GM23248 (cell line): ENCODE results near the gene ALDH3B2. TPM values are rescaled to one million over a fixed set of nuclear protein-coding genes. Genes with fewer than 3 reads are reported as not detected.
"Not testable (repeated sequence)": the region's sequence is repeated elsewhere in the genome, so short reads cannot be mapped to it uniquely, and the experiment has no call there.

Source experiments
- DNase-seq: peaks from one replicate; pipeline ENCODE4 v3.0.0-alpha.2; 2015
- H2AFZ ChIP-seq: fragments of 200-600 bp; sonication (generic); 2 replicates; pipeline ENCODE4 v1.6.1; 2016; ENCODE audit warnings: antibody characterized with exemption
- H3F3A ChIP-seq: fragments of 200-600 bp; sonication (generic); 2 replicates; pipeline ENCODE4 v1.6.1; 2016; ENCODE audit warnings: mild to moderate bottlenecking, antibody characterized with exemption, mixed run types; ENCODE audit not compliant: insufficient read depth
- H3K27ac ChIP-seq: fragments of 200-600 bp; sonication (generic); 2 replicates; pipeline ENCODE4 v1.5.1; 2016; ENCODE audit warnings: mild to moderate bottlenecking
- H3K27me3 ChIP-seq: fragments of 200-600 bp; sonication (generic); replicated peaks from 2 replicates; pipeline ENCODE4 v1.6.1; 2016; ENCODE audit warnings: mild to moderate bottlenecking; ENCODE audit not compliant: insufficient read depth
- H3K36me3 ChIP-seq: fragments of 200-600 bp; sonication (generic); 2 replicates; pipeline ENCODE4 v1.6.1; 2016; ENCODE audit warnings: low read depth, mild to moderate bottlenecking
- H3K4me1 ChIP-seq: fragments of 200-600 bp; sonication (generic); 2 replicates; pipeline ENCODE4 v1.6.1; 2016; ENCODE audit warnings: mild to moderate bottlenecking; ENCODE audit not compliant: insufficient read depth
- H3K4me2 ChIP-seq: fragments of 200-600 bp; sonication (generic); one replicate; pipeline ENCODE4 v1.6.1; 2016; ENCODE audit warnings: mild to moderate bottlenecking; ENCODE audit not compliant: unreplicated experiment
- H3K4me3 ChIP-seq: fragments of 200-600 bp; sonication (generic); 2 replicates; pipeline ENCODE4 v1.5.1; 2016; ENCODE audit warnings: mild to moderate bottlenecking
- H3K79me2 ChIP-seq: fragments of 200-600 bp; sonication (generic); 2 replicates; pipeline ENCODE4 v1.6.1; 2016; ENCODE audit warnings: mild to moderate bottlenecking; ENCODE audit not compliant: insufficient read depth
- H3K9ac ChIP-seq: fragments of 200-600 bp; sonication (generic); 2 replicates; pipeline ENCODE4 v1.6.1; 2016; ENCODE audit warnings: mild to moderate bottlenecking
- H3K9me2 ChIP-seq: fragments of 200-600 bp; sonication (generic); 2 replicates; pipeline ENCODE4 v1.6.1; 2016; ENCODE audit warnings: mixed run types, mild to moderate bottlenecking, moderate library complexity; ENCODE audit not compliant: insufficient read depth
- H3K9me3 ChIP-seq: fragments of 200-600 bp; sonication (generic); one replicate; pipeline ENCODE4 v1.6.1; 2017; ENCODE audit warnings: low read depth
- H4K20me1 ChIP-seq: fragments of 200-600 bp; sonication (generic); 2 replicates; pipeline ENCODE4 v1.6.0; 2016; ENCODE audit not compliant: insufficient read depth
- EZH2 ChIP-seq: fragments of 200-600 bp; sonication (generic); IDR thresholded peaks from 2 replicates; pipeline ENCODE4 v1.6.1; 2018; ENCODE audit warnings: antibody characterized with exemption, mild to moderate bottlenecking; ENCODE audit not compliant: insufficient read depth, poor library complexity, severe bottlenecking
- EZH2phosphoT487 ChIP-seq: fragments of 200-600 bp; sonication (generic); IDR thresholded peaks from 2 replicates; pipeline ENCODE4 v1.6.1; 2018; ENCODE audit warnings: antibody characterized with exemption, moderate library complexity, mild to moderate bottlenecking, low read depth; ENCODE audit not compliant: insufficient read depth
- WGBS, 2 experiments: methylation state at CpG; one replicate each; pipeline ENCODE4 v1.1.6; 2015 to 2017; ENCODE audit warnings: low lambda C conversion rate in 2 of 2, low coverage in 1 of 2; ENCODE audit errors: missing lambda C conversion rate in 2 of 2; 5-methylcytosine and 5-hydroxymethylcytosine counted together
- in situ Hi-C: fragments of 300-500 bp; cut with MboI; formaldehyde crosslinking; loops from 2 replicates; pipeline ENCODE4 v1.15.0; 2020
- polyA plus RNA-seq: library from polyadenylated mRNA; unstranded; fragments of >200 nt; fragmentation: Nextera tagmentation; extraction: Ambion mirVana; gene quantifications from 2 replicates; pipeline ENCODE4 v1.2.1, GENCODE V29; 2016
- total RNA-seq: library from RNA; depleted of rRNA; stranded (reverse); fragments of >200 nt; shearing (Covaris generic); gene quantifications from 2 replicates; pipeline ENCODE4 v1.2.3, GENCODE V29; 2014

ALDH3B2 gene
- total and polyA plus RNA-seq, 2 experiments from 2014 or later: not detected

DNA sequence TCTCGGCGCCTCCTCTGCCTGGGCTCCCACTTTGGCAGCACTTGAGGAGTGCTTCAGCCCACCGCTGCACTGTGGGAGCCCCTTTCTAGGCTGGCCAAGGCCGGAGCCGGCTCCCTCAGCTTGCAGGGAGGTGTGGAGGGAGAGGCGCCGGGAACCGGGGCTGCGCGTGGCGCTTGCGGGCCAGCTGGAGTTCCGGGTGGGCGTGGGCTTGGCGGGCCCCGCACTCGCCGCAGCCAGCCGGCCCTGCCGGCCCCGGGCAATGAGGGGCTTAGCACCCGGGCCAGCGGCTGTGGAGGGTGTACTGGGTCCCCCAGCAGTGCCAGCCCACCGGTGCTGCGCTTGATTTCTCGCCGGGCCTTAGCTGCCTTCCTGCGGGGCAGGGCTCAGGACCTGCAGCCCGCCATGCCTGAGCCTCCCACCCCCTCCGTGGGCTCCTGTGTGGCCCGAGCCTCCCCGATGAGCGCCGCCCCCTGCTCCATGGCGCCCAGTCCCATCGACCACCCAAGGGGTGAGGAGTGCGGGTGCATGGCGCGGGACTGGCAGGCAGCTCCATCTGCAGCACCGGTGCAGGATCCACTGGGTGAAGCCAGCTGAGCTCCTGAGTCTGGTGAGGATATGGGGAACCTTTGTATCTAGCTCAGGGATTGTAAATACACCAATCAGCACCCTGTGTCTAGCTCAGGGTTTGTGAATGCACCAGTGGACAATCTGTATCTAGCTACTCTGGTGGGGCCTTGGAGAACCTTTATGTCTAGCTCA lies 55.3 kb downstream of the ALDH3B2 start:
- H4K20me1 ChIP-seq, DNase-seq, H3K4me1 ChIP-seq, H3K79me2 ChIP-seq, H2AFZ ChIP-seq, H3K36me3 ChIP-seq, H3K9me3 ChIP-seq, H3K4me2 ChIP-seq, H3K27ac ChIP-seq, H3F3A ChIP-seq, in situ Hi-C loops, H3K9me2 ChIP-seq, H3K4me3 ChIP-seq, H3K9ac ChIP-seq: not testable (repeated sequence)
- H3K27me3 ChIP-seq: peaks cover 22% of the 10 kb centered on the region
- WGBS, 2 experiments: 80 to 83% methylated on average over 31 to 40 of the region's 40 CpGs

DNA sequence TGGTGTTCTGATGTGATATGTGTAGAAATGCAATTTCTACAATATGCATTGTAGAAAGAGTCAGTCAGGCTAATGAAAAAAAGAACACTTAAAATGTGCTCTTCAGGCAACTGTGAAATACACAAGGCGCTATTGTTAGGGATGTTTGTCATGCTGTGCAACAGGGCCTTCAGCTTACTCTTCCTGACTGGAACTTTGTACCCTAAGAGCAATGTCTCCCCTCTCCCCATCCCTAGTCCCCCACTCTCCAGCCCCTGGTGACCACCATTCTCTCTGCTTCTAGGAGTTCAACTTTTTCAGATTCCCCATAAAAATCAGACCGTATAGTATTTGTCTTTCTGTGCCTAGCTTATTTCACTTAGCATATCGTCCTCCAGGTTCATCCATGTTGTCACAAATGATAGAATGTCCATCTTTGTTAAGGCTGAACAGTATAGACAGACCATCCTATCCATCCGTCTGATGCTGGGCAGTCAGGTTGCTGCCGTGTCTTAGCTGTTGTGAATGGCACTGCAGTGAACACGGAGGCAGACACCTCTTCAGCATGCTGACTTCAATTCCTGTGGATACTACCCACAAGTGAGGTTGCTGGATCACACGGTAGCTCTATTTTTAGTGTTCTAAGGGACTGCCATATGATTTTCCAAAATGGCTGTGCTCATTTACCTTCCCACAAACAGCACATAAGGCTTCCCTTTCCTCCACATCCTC lies 57.0 kb downstream of the ALDH3B2 start:
- DNase-seq: no peak

DNA sequence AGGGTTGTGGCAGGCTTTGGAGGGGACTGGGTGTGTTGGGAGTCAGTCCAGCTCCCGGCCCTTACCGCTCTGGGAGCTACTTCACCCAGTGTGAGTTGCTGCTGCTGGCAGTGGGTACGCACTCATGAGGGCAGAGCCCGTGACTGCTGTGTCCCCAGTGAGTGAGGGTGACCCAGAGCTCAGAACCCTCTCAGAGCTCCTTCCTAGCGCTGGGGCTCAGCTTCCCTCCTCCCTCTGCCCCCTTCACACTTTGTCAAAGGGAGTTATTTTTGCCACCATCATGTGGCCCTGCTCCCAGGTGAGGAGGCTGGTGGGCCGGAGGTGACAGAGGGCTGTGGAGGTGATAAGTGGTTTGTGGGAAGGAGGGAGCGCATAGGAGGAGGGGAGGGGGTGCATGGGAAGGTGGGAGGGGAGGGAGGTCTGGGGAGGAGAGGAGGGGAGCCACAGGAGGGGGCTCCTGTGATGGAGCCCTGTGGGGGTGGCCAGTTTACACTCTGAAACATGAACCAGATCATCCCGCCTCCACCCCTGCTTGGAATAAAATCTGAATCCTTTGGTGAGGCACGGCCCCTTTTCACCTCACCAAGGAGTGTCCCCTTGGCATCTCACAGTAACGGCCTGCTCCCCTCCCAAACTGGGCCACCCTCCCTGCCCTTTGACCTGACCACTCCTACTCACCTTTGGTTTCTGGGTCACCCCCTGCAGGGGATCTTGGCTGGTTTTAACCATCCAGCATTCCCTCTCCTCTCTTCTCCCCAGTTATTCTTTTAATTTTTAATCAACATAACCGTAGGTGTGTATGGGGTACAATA lies 57.8 kb downstream of the ALDH3B2 start:
- H3K4me1 ChIP-seq: no peaks in the 10 kb centered on the region
- no peak overlapping the region for H3K27ac ChIP-seq
- no peaks in the 10 kb centered on the region for H3K9me3 ChIP-seq
- no peak for TF ChIP-seq EZH2phosphoT487
- TF ChIP-seq EZH2: no peak
- H3K79me2 ChIP-seq: no peaks in the 10 kb centered on the region
- H4K20me1 ChIP-seq: no peaks in the 10 kb centered on the region
- WGBS, 2 experiments: 16 to 17% methylated on average over 7 to 11 of the region's 11 CpGs
- no peaks in the 10 kb centered on the region for H3K36me3 ChIP-seq
- no peak overlapping the region for H3K4me2 ChIP-seq
- no peak overlapping the region for H3K4me3 ChIP-seq
- no peak overlapping the region for H2AFZ ChIP-seq
- H3K27me3 ChIP-seq: peaks cover 22% of the 10 kb centered on the region
- in situ Hi-C loops: no loop called here
- no peak overlapping the region for H3K9ac ChIP-seq
- H3F3A ChIP-seq: no peaks in the 10 kb centered on the region
- no peaks in the 10 kb centered on the region for H3K9me2 ChIP-seq
- no peak for DNase-seq

More for the DNA sequence above, 57.0 kb downstream of the ALDH3B2 start:
- H3K4me1 ChIP-seq: no peaks in the 10 kb centered on the region
- H3K27ac ChIP-seq: no peak overlapping the region
- no peak overlapping the region for H2AFZ ChIP-seq
- no peaks in the 10 kb centered on the region for H3K9me3 ChIP-seq
- H3K9ac ChIP-seq: no peak overlapping the region
- no peaks in the 10 kb centered on the region for H4K20me1 ChIP-seq
- H3K4me3 ChIP-seq: no peak overlapping the region
- H3K9me2 ChIP-seq: no peaks in the 10 kb centered on the region
- 56 to 63% methylated on average over 7 of the region's 7 CpGs for WGBS, 2 experiments
- H3K36me3 ChIP-seq: no peaks in the 10 kb centered on the region
- no peaks in the 10 kb centered on the region for H3F3A ChIP-seq
- H3K79me2 ChIP-seq: no peaks in the 10 kb centered on the region
- H3K27me3 ChIP-seq: peaks cover 22% of the 10 kb centered on the region
- H3K4me2 ChIP-seq: no peak overlapping the region
- TF ChIP-seq EZH2phosphoT487: no peak
- TF ChIP-seq EZH2: no peak
- in situ Hi-C loops: no loop called here

DNA sequence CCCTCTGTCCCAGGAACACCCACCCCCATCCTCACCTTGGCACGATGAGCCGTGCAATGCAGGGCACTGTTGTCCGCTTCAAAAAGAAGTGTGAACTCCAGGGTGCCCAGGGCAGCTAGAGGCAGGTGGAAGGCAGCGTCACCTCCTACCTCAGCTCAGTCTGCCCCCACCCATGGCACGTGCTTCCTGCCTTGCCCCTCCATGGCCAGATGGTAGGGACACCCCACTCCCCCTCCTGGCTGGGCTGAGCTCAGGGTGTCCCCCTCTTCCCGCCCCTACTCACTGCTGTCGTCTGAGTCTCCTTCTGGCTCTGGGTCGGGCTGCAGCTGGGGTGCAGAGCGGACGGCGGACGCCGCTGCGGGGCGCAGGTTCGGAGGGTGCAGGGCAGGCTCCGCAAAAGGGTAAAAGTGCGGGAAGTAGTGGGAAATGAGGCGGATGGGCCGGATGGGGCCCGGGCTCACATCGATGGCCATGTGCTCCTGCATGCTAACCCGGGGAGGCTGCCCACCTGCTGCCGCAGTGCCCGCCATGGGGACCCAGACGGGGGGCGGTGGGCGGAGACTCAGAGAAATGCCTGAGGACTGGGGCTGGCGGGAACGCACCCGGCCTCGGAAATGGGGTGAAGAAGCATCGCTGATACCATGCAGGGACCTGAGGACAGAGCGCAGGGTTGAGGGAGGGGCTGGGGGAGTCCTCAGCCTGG lies 58.5 kb downstream of the ALDH3B2 start:
- no peak overlapping the region for H2AFZ ChIP-seq
- no peak overlapping the region for H3K27ac ChIP-seq
- H3K9ac ChIP-seq: no peak overlapping the region
- no peaks in the 10 kb centered on the region for H3F3A ChIP-seq
- H4K20me1 ChIP-seq: no peaks in the 10 kb centered on the region
- TF ChIP-seq EZH2phosphoT487 (no peak), EZH2 (no peak)
- DNase-seq: no peak
- in situ Hi-C loops: no loop called here
- H3K4me1 ChIP-seq: no peaks in the 10 kb centered on the region
- no peak overlapping the region for H3K4me2 ChIP-seq
- H3K9me2 ChIP-seq: no peaks in the 10 kb centered on the region
- no peaks in the 10 kb centered on the region for H3K9me3 ChIP-seq
- no peak overlapping the region for H3K4me3 ChIP-seq
- 6 to 7% methylated on average over 29 to 34 of the region's 34 CpGs for WGBS, 2 experiments
- peaks cover 22% of the 10 kb centered on the region for H3K27me3 ChIP-seq
- H3K79me2 ChIP-seq: no peaks in the 10 kb centered on the region
- H3K36me3 ChIP-seq: no peaks in the 10 kb centered on the region
